IPS-11a (cell line): ENCODE measurements around the gene MS4A10.

Experiments used
- H3K4me3 ChIP-seq: one replicate; pipeline ENCODE4 v1.5.1; 2013; ENCODE audit warnings: low read depth, low read length, control low read depth

Gene MS4A10

DNA sequence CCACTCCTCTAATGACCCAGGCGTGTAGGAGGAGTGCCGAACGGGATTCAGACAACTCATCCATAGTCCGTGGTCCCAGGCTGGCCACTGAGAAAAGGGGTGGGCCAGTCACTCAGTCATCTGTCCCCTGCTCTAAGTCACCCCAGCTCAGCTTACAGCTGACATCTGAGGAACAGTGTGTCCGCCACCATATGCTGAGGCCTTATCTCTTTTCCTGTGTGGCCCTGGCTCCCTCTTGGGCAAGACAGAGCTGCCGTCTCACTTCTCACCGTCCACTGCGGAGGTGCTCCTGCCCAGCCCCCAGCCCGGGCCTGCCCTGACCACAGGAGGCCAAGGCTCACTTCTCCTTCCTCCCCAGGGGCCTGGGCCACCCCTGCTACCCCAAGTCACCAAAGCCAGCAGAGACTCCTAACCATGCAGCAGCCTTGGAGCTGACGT lies 63.6 kb downstream of the MS4A10 start:
- H3K4me3 ChIP-seq: no peak overlapping the region

DNA sequence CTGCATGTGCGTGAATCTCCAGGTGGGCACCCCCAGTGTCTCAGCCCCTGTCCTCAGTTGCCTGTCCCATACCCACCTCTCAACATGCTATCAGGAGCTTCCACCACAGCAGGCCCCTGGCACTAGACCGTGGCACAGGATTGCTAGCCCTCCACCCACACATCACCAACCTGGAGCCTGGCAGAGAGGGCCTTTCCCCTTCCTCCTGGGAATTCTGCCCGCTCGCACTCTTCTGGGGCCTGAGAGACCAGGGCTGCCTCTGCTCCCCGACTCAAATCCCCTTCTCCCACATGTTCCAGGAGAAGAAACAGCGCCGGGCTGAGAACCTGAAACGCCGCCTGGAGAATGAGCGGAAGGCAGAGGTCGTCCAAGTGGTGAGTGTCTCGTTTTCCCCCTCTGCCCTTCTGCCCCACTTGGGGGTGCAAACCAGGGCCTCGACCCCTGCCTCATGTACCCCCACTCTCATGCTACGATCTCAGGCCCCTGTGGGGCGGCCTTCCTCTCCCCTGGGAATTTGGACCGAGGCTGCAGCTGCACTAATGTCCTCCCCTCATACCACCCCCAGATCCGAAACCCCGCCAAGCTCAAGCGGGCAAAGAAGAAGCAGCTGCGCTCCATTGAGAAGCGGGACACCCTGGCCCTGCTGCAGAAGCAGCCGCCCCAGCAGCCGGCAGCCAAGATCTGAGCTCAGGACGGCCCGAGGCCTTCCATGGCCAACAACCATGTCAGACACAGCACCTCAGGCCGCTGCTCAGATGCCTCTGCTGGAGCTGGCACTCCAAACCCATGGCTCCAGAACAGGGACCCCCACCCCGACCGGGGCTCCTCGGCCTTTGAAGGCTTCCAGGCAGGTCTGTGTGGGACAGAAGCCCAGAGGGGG lies 64.7 kb downstream of the MS4A10 start:
- no peak overlapping the region for H3K4me3 ChIP-seq
